Posterior vena cava (tissue), 2 donors: Measurements from ENCODE around the gene TCF7. TPM values are rescaled to one million over a fixed set of nuclear protein-coding genes. Genes with fewer than 3 reads are reported as not detected.
A peak's percentile ranks its signal among the peaks of the same experiment; 100 is the strongest.

ENCODE experiments used
- DNase-seq: peaks from one replicate; pipeline ENCODE4 v3.0.0-alpha.2; 2020; ENCODE audit warnings: low spot score
- intact Hi-C, 2 donors: fragments of 100-400 bp; cut with DNase I; formaldehyde crosslinking; loops; one replicate each; pipeline versions ENCODE4 v1.14.1 to v1.14.2; 2022 to 2023
- long read RNA-seq, 2 donors: library from polyadenylated mRNA; unstranded; transcript quantifications; one replicate each; pipeline ENCODE4 v2.0.0, GENCODE V29; 2020 to 2021
- total RNA-seq, 2 donors: library from RNA; stranded (reverse); fragmentation: NEBNext Ultra II Directional; extraction: Animal tissue kit (Norgen Biotek cat#: 25700); gene quantifications; one replicate each; pipeline ENCODE4 v1.2.1, GENCODE V29; 2021
- donor health status: DM: yes; HTN: yes; CAD: no.
- donor health status: DM: yes; HTN: yes; CAD: no.

TCF7 gene
- 1 to 10 TPM; 1.0 to 1.6 TPM for total RNA-seq
- long read RNA-seq, donor 1, partial matches to known transcripts, result 1 of 15 reads
- long read RNA-seq, donor 1, other reads (novel, unspliced or antisense), result 14 of 15 reads
- long read RNA-seq, donor 2, partial matches to known transcripts, result 0 of 13 reads
- long read RNA-seq, donor 2, other reads (novel, unspliced or antisense), result 13 of 13 reads

- no peak for DNase-seq
- intact Hi-C loops, result no loop called here
Measured at GRCh38 chr5:134113902-134114875, at the start of gene TCF7. Gene TCF7, plus strand, starts transcription at chr5:134114681. Its CDS starts 226 bp downstream, at chr5:134114907.

GRCh38 chr5:134069553-134069952 lies 44.9 kb upstream of the TCF7 start:
- no peak for DNase-seq

GRCh38 chr5:134070725-134071613 lies 43.5 kb upstream of the TCF7 start:
- intact Hi-C loops, result no loop called here

More at GRCh38 chr5:134069553-134069952, 44.9 kb upstream of the TCF7 start:
- intact Hi-C loops, result no loop called here

GRCh38 chr5:134071614-134072207 lies 42.8 kb upstream of the TCF7 start:
- intact Hi-C loops, result no loop called here
- no peak for DNase-seq

More at GRCh38 chr5:134070725-134071613, 43.5 kb upstream of the TCF7 start:
- DNase-seq, result no peak

GRCh38 chr5:134072471-134073210 lies 41.8 kb upstream of the TCF7 start:
- DNase-seq, result no peak
- intact Hi-C loops, result no loop called here

GRCh38 chr5:134073404-134073803 lies 41.1 kb upstream of the TCF7 start:
- intact Hi-C loops, result no loop called here
- DNase-seq, result no peak

- DNase-seq, result no peak
- intact Hi-C loops, result no loop called here
Measured at GRCh38 chr5:134075102-134075501, 39.4 kb upstream of the TCF7 start.

GRCh38 chr5:134077926-134078580 lies 36.4 kb upstream of the TCF7 start:
- intact Hi-C loops, result no loop called here
- peak; percentile 66 for DNase-seq

- intact Hi-C loops, result no loop called here
- peak; percentile 50 for DNase-seq
Measured at GRCh38 chr5:134079748-134080581, 34.5 kb upstream of the TCF7 start.

- intact Hi-C loops, result no loop called here
- DNase-seq, result no peak
Measured at GRCh38 chr5:134082264-134082992, 32.1 kb upstream of the TCF7 start.

GRCh38 chr5:134083517-134083916 lies 31.0 kb upstream of the TCF7 start:
- DNase-seq, result peak; percentile 56
- intact Hi-C loops, result no loop called here

- DNase-seq, result peak; percentile 62
- intact Hi-C loops, result no loop called here
Measured at GRCh38 chr5:134084022-134084565, 30.4 kb upstream of the TCF7 start.

GRCh38 chr5:134084570-134084969 lies 29.9 kb upstream of the TCF7 start:
- DNase-seq, result peak; percentile 18
- intact Hi-C loops, result no loop called here

- DNase-seq, result peak; percentile 19
- intact Hi-C loops, result no loop called here
Measured at GRCh38 chr5:134085411-134085810, 29.1 kb upstream of the TCF7 start.

GRCh38 chr5:134086225-134086942 lies 28.1 kb upstream of the TCF7 start:
- intact Hi-C loops, result no loop called here
- peak; percentile 1 for DNase-seq

GRCh38 chr5:134086943-134087305 lies 27.6 kb upstream of the TCF7 start:
- peak; percentile 57 for DNase-seq
- intact Hi-C loops, result no loop called here
